H9 (cell line): ENCODE results near the gene PTCD1. TPM values are rescaled to one million over a fixed set of nuclear protein-coding genes. Genes with fewer than 3 reads are reported as not detected.
A peak's percentile ranks its signal among the peaks of the same experiment; 100 is the strongest.

ENCODE experiments used
- DNase-seq: peaks from one replicate; pipeline ENCODE4 v3.0.0-alpha.2; 2017
- H2AFZ ChIP-seq: one replicate; pipeline ENCODE4 v1.6.1; 2013; ENCODE audit warnings: mild to moderate bottlenecking, low read length, control low read depth, moderate library complexity
- H2AK5ac ChIP-seq: 2 replicates; pipeline ENCODE4 v1.6.1; 2013; ENCODE audit warnings: low read length, control low read depth, mixed read lengths; ENCODE audit not compliant: insufficient read length
- H2BK120ac ChIP-seq: one replicate; pipeline ENCODE4 v1.6.1; 2013; ENCODE audit warnings: low read depth, mild to moderate bottlenecking, low read length, control low read depth, inconsistent platforms; ENCODE audit not compliant: poor library complexity, severe bottlenecking
- H2BK12ac ChIP-seq: 2 replicates; pipeline ENCODE4 v1.6.1; 2013; ENCODE audit warnings: low read length, control low read depth, mixed read lengths, low read depth; ENCODE audit not compliant: insufficient read length
- H2BK15ac ChIP-seq: 2 replicates; pipeline ENCODE4 v1.6.1; 2013; ENCODE audit warnings: low read depth, low read length, control low read depth
- H2BK20ac ChIP-seq: one replicate; pipeline ENCODE4 v1.6.1; 2013; ENCODE audit warnings: low read depth, mild to moderate bottlenecking, low read length, control low read depth, inconsistent platforms; ENCODE audit not compliant: poor library complexity, severe bottlenecking
- H2BK5ac ChIP-seq: 2 replicates; pipeline ENCODE4 v1.6.1; 2013; ENCODE audit warnings: low read length, control low read depth, mixed read lengths; ENCODE audit not compliant: insufficient read length
- H3K14ac ChIP-seq: 2 replicates; pipeline ENCODE4 v1.6.1; 2013; ENCODE audit warnings: low read length, control low read depth; ENCODE audit not compliant: insufficient read depth
- H3K18ac ChIP-seq: 2 replicates; pipeline ENCODE4 v1.6.1; 2013; ENCODE audit warnings: low read depth, mild to moderate bottlenecking, mixed read lengths, low read length, control low read depth; ENCODE audit not compliant: insufficient read length
- H3K23ac ChIP-seq: 2 replicates; pipeline ENCODE4 v1.6.1; 2013; ENCODE audit warnings: low read length, control low read depth, mixed read lengths, low read depth; ENCODE audit not compliant: insufficient read length
- H3K23me2 ChIP-seq: 2 replicates; pipeline ENCODE4 v1.6.1; 2013; ENCODE audit warnings: low read depth, mild to moderate bottlenecking, mixed read lengths, low read length, control low read depth; ENCODE audit not compliant: insufficient read length, poor library complexity, severe bottlenecking
- H3K27ac ChIP-seq: 2 replicates; pipeline ENCODE4 v1.5.1; 2013; ENCODE audit warnings: low read length, control low read depth, mixed read lengths, low read depth; ENCODE audit not compliant: insufficient read length
- H3K27me3 ChIP-seq: 2 replicates; pipeline ENCODE4 v1.6.1; 2013; ENCODE audit warnings: low read length, control low read depth, inconsistent platforms; ENCODE audit not compliant: insufficient read depth
- H3K4ac ChIP-seq: 2 replicates; pipeline ENCODE4 v1.6.1; 2013; ENCODE audit warnings: low read depth, mild to moderate bottlenecking, control low read depth, inconsistent platforms, low read length, moderate library complexity
- H3K4me1 ChIP-seq: 2 replicates; pipeline ENCODE4 v1.6.1; 2013; ENCODE audit warnings: low read length, control low read depth, inconsistent platforms; ENCODE audit not compliant: insufficient read depth
- H3K4me2 ChIP-seq: 2 replicates; pipeline ENCODE4 v1.6.1; 2013; ENCODE audit warnings: low read length, control low read depth, mixed read lengths; ENCODE audit not compliant: insufficient read length, insufficient read depth
- H3K56ac ChIP-seq: 2 replicates; pipeline ENCODE4 v1.6.1; 2013; ENCODE audit warnings: low read depth, mild to moderate bottlenecking, mixed read lengths, low read length, control low read depth; ENCODE audit not compliant: insufficient read length
- H3K79me1 ChIP-seq: 2 replicates; pipeline ENCODE4 v1.6.1; 2013; ENCODE audit warnings: low read depth, mild to moderate bottlenecking, moderate library complexity, low read length, control low read depth, inconsistent platforms; ENCODE audit not compliant: insufficient read depth, poor library complexity, severe bottlenecking
- H3K79me2 ChIP-seq: 2 replicates; pipeline ENCODE4 v1.6.1; 2013; ENCODE audit warnings: low read length, control low read depth, inconsistent platforms; ENCODE audit not compliant: insufficient read depth
- H3K9ac ChIP-seq: 2 replicates; pipeline ENCODE4 v1.6.1; 2013; ENCODE audit warnings: low read length, control low read depth, mixed read lengths; ENCODE audit not compliant: insufficient read length; ENCODE audit errors: extremely low read depth
- H3K9me3 ChIP-seq: one replicate; pipeline ENCODE4 v1.6.1; 2013; ENCODE audit warnings: low read depth, low read length, inconsistent platforms; ENCODE audit not compliant: control insufficient read depth
- H3T11ph ChIP-seq: one replicate; pipeline ENCODE4 v1.6.1; 2013; ENCODE audit warnings: mild to moderate bottlenecking, low read length, control low read depth, inconsistent platforms
- H4K20me1 ChIP-seq: one replicate; pipeline ENCODE4 v1.6.1; 2013; ENCODE audit not compliant: control insufficient read depth, insufficient read length, insufficient read depth
- H4K5ac ChIP-seq: 2 replicates; pipeline ENCODE4 v1.6.1; 2013; ENCODE audit warnings: low read depth, mild to moderate bottlenecking, mixed read lengths, low read length, control low read depth; ENCODE audit not compliant: insufficient read length
- H4K8ac ChIP-seq: replicated peaks from 2 replicates; pipeline ENCODE4 v1.6.1; 2013; ENCODE audit warnings: low read length, control low read depth, mixed read lengths, low read depth; ENCODE audit not compliant: insufficient read length
- H4K91ac ChIP-seq: 2 replicates; pipeline ENCODE4 v1.6.1; 2013; ENCODE audit warnings: low read depth, mild to moderate bottlenecking, moderate library complexity, mixed read lengths, low read length, control low read depth; ENCODE audit not compliant: insufficient read length
- H3K27ac Mint-ChIP-seq, 3 experiments: 2 replicates in 2 of 3; 3 replicates in 1 of 3; pipeline ENCODE4 v1.8.0; 2020 to 2021; ENCODE audit warnings: mixed read lengths in 3 of 3, mild to moderate bottlenecking in 1 of 3, moderate library complexity in 1 of 3
- H3K27me3 Mint-ChIP-seq: 2 replicates; pipeline ENCODE4 v1.8.0; 2021; ENCODE audit warnings: low read depth, mild to moderate bottlenecking, moderate library complexity, mixed read lengths
- H3K36me3 Mint-ChIP-seq, 3 experiments: 2 replicates in 2 of 3; 3 replicates in 1 of 3; pipeline ENCODE4 v1.8.0; 2020 to 2021; ENCODE audit warnings: low read depth in 3 of 3, mixed read lengths in 3 of 3; ENCODE audit not compliant: insufficient read depth in 1 of 3
- H3K4me1 Mint-ChIP-seq, 2 experiments: 2 replicates each; pipeline ENCODE4 v1.8.0; 2020; ENCODE audit warnings: mixed read lengths in 2 of 2
- H3K4me3 Mint-ChIP-seq, 2 experiments: 2 replicates in 1 of 2; 3 replicates in 1 of 2; pipeline ENCODE4 v1.8.0; 2020 to 2021; ENCODE audit warnings: mild to moderate bottlenecking in 2 of 2, mixed read lengths in 2 of 2, moderate library complexity in 1 of 2
- H3K9me3 Mint-ChIP-seq, 2 experiments: 2 replicates in 1 of 2; 3 replicates in 1 of 2; pipeline ENCODE4 v1.8.0; 2020; ENCODE audit warnings: mild to moderate bottlenecking in 2 of 2, mixed read lengths in 2 of 2, moderate library complexity in 1 of 2
- CTCF ChIP-seq: fragments of 200-600 bp; sonication (generic); conservative IDR thresholded peaks from 3 replicates; pipeline ENCODE4 v1.8.0; 2021; ENCODE audit warnings: antibody characterized with exemption, mild to moderate bottlenecking
- WGBS: extraction: QIAGEN DNeasy Blood & Tissue Kit; methylation state at CpG from one replicate; pipeline ENCODE4 v1.1.7; 2013; ENCODE audit warnings: missing lambda C conversion rate, low lambda C conversion rate, mixed read lengths; ENCODE audit not compliant: insufficient read length; ENCODE audit errors: extremely low coverage; 5-methylcytosine and 5-hydroxymethylcytosine counted together
- total RNA-seq: library from RNA; stranded (reverse); gene quantifications from 2 replicates; pipeline ENCODE4 v1.2.1, GENCODE V29; 2021

PTCD1 gene
- total RNA-seq, 1 experiment from 2014 or later = 12.8 TPM

GRCh38 chr7:99371376-99371920, 67.2 kb downstream of the PTCD1 start:
- Histone ChIP-seq H3K4me1 (peaks cover under 1% of the 10 kb centered on the region; the same call in 1 of the 2 replicates), H2BK15ac (no peak overlapping the region), H2BK20ac (no peak overlapping the region), H4K5ac (no peak overlapping the region), H3K56ac (no peak overlapping the region), H3K4ac (no peak overlapping the region), H3K23me2 (peaks cover 3% of the 10 kb centered on the region), H3K18ac (no peak overlapping the region), H3K14ac (no peak overlapping the region), H3K23ac (no peak overlapping the region), H4K8ac (no peak overlapping the region), H3K27me3 (no peaks in the 10 kb centered on the region), H3K79me2 (no peaks in the 10 kb centered on the region), H2BK12ac (no peak overlapping the region), H4K91ac (no peak overlapping the region), H3K79me1 (no peaks in the 10 kb centered on the region), H3T11ph (no peak overlapping the region), H3K27ac (no peak overlapping the region), H2BK5ac (no peak overlapping the region), H2AFZ (no peak overlapping the region), H3K9me3 (no peaks in the 10 kb centered on the region), H3K4me2 (no peak overlapping the region), H2AK5ac (no peak overlapping the region), H2BK120ac (no peak overlapping the region), H3K9ac (no peak overlapping the region), H4K20me1 (no peaks in the 10 kb centered on the region)
- no peak for TF ChIP-seq CTCF
- Mint-ChIP-seq H3K27ac (0 out of 7 replicates have a peak overlapping the region, but pooled peaks of 1 of the 3 experiments have one; percentile 15), H3K9me3 (no peaks in the 10 kb centered on the region), H3K4me3 (no peak overlapping the region), H3K4me1 (peaks cover 8 to 9% of the 10 kb centered on the region in 2 experiments), H3K36me3 (peaks cover 6 to 10% (median 7%) of the 10 kb centered on the region in 3 experiments; a peak in 6 of 7 replicates), H3K27me3 (peaks cover 13% of the 10 kb centered on the region)
- DNase-seq = no peak
- no CpG with 5 or more reads among the region's 11 CpGs for WGBS
